GM06990 (cell line): ENCODE measurements around the gene LDB2.

Source experiments
- DNase-seq: peaks from one replicate; pipeline ENCODE4 v3.0.0-alpha.2; 2011; ENCODE audit not compliant: insufficient read length; ENCODE audit errors: extremely low read depth
- H3K27me3 ChIP-seq: replicated peaks from 2 replicates; pipeline ENCODE4 v1.6.0; 2011; ENCODE audit warnings: low read length; ENCODE audit not compliant: control insufficient read depth, insufficient read depth
- H3K36me3 ChIP-seq: 2 replicates; pipeline ENCODE4 v1.5.1; 2011; ENCODE audit warnings: low read length; ENCODE audit not compliant: control insufficient read depth, insufficient read depth
- H3K4me3 ChIP-seq: replicated peaks from 2 replicates; pipeline ENCODE4 v1.5.1; 2011; ENCODE audit warnings: low read depth, mild to moderate bottlenecking, control low read depth, low read length
- TF ChIP-seq, protein P1 (sequence below): IDR thresholded peaks from 2 replicates; pipeline ENCODE4 v1.5.1; 2011; ENCODE audit warnings: low read length, control low read depth, mild to moderate bottlenecking, inconsistent platforms; ENCODE audit not compliant: insufficient read depth, poor library complexity, severe bottlenecking

LDB2 gene

DNA sequence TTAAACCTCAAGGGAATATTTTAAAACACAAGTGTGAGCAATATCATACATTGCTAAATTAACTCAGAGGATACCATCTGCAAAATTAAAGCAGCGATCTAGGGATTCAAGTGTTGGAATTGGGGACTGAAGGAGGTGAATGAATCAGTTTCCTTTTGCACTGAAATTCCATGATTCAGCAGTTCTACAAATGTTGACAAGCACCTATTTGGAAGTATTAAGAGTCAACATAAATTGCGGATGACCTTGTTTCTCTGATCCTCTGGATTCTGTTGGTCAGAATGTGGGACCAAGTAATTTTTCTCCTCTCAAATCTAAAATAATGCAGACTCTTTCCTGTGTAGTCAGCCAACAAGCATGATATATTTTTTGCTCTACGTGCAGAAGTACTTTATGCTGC lies 78.8 kb downstream of the LDB2 start:
- Histone ChIP-seq H3K4me3 (no peak overlapping the region), H3K27me3 (no peaks in the 10 kb centered on the region), H3K36me3 (no peaks in the 10 kb centered on the region)
- no peak for DNase-seq
- TF ChIP-seq, protein P1, sequence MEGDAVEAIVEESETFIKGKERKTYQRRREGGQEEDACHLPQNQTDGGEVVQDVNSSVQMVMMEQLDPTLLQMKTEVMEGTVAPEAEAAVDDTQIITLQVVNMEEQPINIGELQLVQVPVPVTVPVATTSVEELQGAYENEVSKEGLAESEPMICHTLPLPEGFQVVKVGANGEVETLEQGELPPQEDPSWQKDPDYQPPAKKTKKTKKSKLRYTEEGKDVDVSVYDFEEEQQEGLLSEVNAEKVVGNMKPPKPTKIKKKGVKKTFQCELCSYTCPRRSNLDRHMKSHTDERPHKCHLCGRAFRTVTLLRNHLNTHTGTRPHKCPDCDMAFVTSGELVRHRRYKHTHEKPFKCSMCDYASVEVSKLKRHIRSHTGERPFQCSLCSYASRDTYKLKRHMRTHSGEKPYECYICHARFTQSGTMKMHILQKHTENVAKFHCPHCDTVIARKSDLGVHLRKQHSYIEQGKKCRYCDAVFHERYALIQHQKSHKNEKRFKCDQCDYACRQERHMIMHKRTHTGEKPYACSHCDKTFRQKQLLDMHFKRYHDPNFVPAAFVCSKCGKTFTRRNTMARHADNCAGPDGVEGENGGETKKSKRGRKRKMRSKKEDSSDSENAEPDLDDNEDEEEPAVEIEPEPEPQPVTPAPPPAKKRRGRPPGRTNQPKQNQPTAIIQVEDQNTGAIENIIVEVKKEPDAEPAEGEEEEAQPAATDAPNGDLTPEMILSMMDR = no peak

DNA sequence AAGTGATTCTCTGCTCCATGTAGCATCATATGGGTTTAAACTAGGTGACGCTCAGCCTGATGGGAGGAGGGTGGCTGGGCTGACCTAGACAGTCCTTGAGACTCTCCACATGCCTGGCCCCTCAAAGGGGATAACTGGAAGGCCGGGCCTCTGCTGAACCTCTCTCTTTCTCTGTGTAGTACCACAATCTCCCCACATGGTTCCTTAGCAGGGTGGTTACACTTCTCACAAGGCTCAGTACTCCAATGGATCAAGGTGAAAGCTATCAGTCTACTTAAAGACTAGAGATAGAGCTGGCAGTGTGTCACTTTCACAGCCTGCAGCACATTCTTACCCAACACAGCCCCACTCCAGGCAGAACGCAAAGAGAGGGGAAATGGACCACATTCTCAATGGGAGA lies 80.4 kb downstream of the LDB2 start:
- TF ChIP-seq, protein P1 = no peak
- Histone ChIP-seq H3K4me3 (no peak overlapping the region), H3K36me3 (no peaks in the 10 kb centered on the region), H3K27me3 (no peaks in the 10 kb centered on the region)
- DNase-seq = no peak

DNA sequence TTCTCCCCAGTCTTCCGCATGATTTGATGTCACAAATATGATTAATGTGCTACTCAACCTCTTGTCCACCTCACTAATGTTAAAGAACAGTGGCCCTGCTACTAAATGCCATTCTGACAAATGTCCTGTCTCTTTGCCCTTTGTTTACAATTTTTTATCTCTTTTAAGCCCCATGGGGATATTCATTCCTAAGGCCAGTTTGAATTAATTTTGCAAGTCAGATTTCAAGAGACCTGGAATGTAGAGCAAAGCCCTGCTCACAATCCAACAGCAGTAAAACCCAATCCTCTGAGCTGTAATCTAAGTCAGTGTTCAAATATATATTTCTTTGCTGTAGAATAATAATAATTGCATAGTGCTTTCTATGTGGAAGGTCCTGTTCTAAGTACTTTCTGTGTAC lies 81.2 kb downstream of the LDB2 start:
- DNase-seq = no peak
- no peak overlapping the region for H3K4me3 ChIP-seq
- no peaks in the 10 kb centered on the region for H3K36me3 ChIP-seq
- TF ChIP-seq, protein P1 = no peak
- no peaks in the 10 kb centered on the region for H3K27me3 ChIP-seq

DNA sequence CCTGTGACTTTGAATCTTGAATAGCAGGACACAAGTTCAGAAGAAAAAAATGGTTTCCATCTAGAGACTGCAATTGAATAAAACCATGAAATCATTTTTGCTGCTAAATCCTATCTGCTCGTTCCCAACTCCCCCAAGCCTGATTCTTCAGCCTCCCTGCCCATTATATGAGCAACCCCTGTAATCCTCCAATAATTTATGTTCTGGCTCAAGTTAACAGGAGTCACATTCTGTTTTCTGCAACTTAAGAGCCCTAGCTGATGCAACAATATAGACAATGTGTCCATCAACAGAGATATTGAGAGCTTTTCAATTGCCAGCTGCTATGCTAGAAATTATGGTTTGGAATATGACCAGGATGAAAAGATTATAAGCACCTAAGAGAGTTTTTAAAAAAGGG lies 84.1 kb downstream of the LDB2 start:
- TF ChIP-seq, protein P1 = no peak
- H3K4me3 ChIP-seq = no peak overlapping the region
- no peaks in the 10 kb centered on the region for H3K27me3 ChIP-seq
- H3K36me3 ChIP-seq = no peaks in the 10 kb centered on the region
- no peak for DNase-seq

DNA sequence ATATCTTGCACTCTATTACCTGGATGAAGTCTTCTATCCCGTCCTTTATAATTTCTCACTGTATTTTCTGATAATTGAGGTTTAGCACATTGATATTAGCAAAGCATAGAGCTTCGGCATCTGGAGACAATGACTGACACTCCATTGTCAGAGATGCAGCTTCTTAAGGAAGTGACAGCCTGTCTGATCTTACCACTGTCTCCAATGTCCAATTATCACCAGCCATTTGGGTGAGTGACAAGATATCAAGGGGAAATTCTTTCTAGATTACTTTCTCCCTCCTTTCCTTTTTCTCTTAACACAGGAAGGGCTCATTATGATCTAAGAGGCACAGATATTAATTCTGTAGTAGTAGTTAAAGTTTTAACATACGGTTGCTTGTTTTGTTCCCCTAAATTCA lies 86.4 kb downstream of the LDB2 start:
- TF ChIP-seq, protein P1 = no peak
- Histone ChIP-seq H3K36me3 (no peaks in the 10 kb centered on the region), H3K27me3 (no peaks in the 10 kb centered on the region), H3K4me3 (no peak overlapping the region)
- no peak for DNase-seq

DNA sequence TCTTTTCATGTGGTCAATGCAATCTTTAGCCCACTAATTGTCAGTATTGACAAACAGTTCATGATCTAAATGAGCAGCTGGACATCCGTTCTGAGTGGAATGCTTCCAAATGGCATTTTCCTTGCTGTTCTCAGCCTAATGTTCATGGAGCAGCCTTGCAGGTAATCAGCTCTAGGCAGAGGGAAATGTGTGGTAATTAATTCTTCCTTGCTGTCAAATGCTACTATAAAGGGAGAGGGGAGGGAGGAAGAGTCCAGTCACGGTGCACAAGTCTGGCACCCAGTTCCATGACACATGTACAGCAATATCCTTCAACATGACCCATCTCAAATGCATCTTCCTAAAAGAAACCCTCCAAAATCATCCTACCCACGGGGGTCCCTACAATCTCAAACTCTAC lies 88.5 kb downstream of the LDB2 start:
- DNase-seq = no peak
- H3K36me3 ChIP-seq = no peaks in the 10 kb centered on the region
- H3K27me3 ChIP-seq = no peaks in the 10 kb centered on the region
- TF ChIP-seq, protein P1 = no peak
- no peak overlapping the region for H3K4me3 ChIP-seq
